ENCODE data around the gene PLAAT2.

- TF ChIP-seq CTCF (IDR thresholded peaks at IDR 0.05; ENCODE audit: poor library complexity) = no peak
- no peak for TF ChIP-seq EZH2phosphoT487 (IDR thresholded peaks at IDR 0.05; ENCODE audit: low read depth, severe bottlenecking, unreplicated experiment)
- TF ChIP-seq EZH2 (IDR thresholded peaks at IDR 0.05; ENCODE audit: borderline replicate concordance) = no peak
These were observed 40.0 kb downstream of the PLAAT2 start for GRCh38 chr11:63523151-63523550.

Data from hepatocyte (in vitro differentiated cells).